ENCODE measurements around the gene SCN2B.

SCN2B gene, protein sequence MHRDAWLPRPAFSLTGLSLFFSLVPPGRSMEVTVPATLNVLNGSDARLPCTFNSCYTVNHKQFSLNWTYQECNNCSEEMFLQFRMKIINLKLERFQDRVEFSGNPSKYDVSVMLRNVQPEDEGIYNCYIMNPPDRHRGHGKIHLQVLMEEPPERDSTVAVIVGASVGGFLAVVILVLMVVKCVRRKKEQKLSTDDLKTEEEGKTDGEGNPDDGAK

DNA sequence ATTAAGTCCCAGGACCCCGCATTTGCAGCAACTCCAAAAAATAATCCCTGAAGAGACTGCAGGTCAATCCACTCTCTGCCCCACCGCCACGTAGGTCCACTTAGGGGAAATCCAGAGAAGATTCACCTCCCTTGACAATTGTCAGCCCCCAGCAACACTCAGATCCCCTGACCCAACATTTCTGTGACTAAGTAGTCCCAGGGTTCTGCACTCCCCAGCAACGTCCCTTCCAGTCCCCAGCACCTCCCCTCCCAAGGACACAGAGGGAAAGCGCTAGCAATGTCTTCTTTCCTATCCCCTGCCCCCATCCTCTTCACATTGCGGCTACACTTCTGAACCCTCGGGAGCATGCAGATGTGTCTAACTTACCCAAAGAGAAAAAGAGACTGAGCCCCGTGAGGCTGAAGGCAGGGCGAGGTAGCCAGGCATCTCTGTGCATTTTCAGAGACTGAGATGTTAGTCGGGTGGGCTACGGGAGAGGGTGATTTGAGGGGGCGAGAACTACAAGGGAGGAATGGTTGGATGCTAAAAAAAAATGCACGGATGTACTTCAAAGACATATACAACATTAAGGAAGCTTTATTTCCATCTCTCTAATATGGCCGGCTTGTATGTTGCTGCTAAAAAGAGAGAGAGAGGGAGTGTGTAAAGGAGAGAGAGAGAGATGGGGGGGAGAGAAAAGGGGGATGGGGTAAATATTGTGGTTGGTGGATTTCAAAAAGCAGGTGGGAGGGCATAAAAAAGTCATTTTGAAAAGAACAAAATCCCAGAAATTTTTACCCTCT, at the start of gene SCN2B:
TSS of gene SCN2B (minus strand) at position 647 of the 785 bp plus-strand sequence. CDS start at position 439, 208 bp downstream.
- no peak for DNase-seq

DNA sequence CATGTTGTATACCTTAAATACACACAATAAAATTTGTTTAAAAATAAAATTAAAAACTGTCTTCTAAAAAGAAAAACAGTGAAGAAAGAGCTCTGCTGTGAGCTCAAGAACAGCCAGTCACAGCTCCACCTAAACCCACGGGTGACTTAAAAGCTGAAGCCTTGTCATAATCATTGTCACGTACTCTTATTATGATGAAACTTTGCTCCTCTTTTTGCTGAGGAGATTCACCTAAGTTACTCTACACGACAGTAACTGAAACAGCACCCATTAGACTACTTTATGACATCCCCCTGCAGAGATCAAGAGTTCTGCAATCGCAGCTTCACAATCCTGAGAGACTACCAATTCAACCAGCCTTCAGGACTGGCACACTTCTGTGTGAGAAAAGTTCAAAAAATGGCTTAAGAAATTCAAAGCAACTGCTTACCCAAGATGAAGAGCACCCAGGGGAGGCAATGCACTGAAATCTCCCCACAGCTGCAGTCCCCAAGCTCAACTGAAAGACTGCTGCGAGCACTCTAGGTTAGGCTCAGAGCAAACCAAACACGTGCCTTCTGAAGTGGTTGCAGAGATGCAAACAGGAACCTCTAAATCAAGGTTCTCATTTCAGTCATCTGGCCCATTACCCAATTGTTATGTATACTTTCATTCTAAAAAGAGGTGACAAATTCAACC, 48.2 kb upstream of the SCN2B start, which contains the start of gene JAML:
TSS of gene JAML (minus strand) at position 501 of the 678 bp plus-strand sequence. CDS start 10,145 bp downstream, outside the sequence.
- peak; percentile 72 for DNase-seq

DNA sequence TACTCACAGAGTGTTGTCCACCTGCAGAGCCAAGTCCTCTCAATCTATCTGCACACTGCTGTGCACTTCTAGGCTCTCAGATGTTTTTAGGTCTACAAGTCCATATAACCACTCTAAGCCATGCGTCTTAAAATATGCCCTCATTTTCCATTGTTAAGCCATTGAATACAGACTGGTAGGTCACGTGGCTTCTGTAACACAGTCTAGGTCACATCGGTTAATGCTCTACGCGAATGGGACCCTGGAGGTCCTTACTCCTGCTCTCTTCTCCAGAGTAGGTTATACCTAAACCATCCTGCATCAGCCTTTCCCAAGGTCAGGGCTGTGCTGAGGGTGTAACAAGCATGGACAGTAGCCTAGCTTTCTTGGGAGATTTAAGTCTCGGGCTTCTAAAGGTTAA, 47.6 kb upstream of the SCN2B start:
- DNase-seq: no peak

GRCh38 chr11:118223570-118223969, 47.1 kb upstream of the SCN2B start:
- DNase-seq: no peak

DNA sequence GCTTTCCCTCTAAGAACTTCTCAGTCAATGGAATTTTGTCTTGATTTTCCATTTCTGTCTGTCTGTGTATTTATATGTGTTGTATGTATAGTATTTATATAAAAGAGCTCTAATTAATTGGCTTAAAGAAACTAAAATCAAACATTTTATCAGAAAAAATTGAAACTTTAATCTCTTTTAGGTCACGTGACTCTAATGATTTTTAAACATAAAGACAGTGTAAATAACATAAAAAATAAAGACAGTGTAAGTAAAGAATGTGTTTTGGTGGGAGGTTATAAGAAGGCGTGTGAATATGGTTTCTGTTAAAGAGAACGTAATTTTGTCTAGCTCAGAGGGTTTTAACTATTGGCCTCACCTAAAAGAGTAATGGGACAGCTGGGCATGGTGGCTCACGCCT, 46.0 kb upstream of the SCN2B start:
- no peak for DNase-seq

- DNase-seq: no peak
Measured at GRCh38 chr11:118221419-118221818, 45.0 kb upstream of the SCN2B start.

- DNase-seq: peak; percentile 76
Measured at GRCh38 chr11:118219732-118220131, 43.3 kb upstream of the SCN2B start.

- DNase-seq: no peak
Measured at GRCh38 chr11:118219244-118219643, 42.8 kb upstream of the SCN2B start.

GRCh38 chr11:118217575-118217974, 41.1 kb upstream of the SCN2B start:
- peak; percentile 59 for DNase-seq

GRCh38 chr11:118216621-118217481, 40.4 kb upstream of the SCN2B start:
- peak; percentile 74 for DNase-seq

GRCh38 chr11:118215765-118216164, 39.3 kb upstream of the SCN2B start:
- no peak for DNase-seq

GRCh38 chr11:118215262-118215661, 38.8 kb upstream of the SCN2B start:
- no peak for DNase-seq

- DNase-seq: peak; percentile 93
Measured at GRCh38 chr11:118214210-118214914, 37.9 kb upstream of the SCN2B start.

- DNase-seq: no peak
Measured at GRCh38 chr11:118213781-118214180, 37.3 kb upstream of the SCN2B start.

GRCh38 chr11:118213201-118213600, 36.8 kb upstream of the SCN2B start:
- DNase-seq: no peak

DNA sequence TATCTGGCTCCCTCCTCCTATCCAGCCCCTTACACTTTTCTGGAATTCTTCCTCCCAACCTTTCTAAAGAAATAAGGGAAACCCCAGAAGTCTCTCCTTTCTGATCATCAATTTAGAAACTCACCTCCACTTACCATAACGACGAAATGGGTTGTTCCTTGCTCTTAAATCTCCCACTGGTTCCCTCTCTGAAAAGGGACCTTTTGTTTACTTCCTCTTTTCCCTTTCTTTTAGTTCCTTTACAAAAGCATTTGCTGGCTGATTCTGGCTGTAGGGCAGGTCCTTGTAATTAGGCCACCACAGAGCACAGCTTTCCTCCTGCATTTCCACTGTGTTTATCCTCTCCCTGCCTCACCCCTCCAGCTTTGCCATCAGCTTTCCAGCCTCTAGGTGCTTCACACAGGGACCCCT, 36.3 kb upstream of the SCN2B start:
- DNase-seq: peak; percentile 67

DNA sequence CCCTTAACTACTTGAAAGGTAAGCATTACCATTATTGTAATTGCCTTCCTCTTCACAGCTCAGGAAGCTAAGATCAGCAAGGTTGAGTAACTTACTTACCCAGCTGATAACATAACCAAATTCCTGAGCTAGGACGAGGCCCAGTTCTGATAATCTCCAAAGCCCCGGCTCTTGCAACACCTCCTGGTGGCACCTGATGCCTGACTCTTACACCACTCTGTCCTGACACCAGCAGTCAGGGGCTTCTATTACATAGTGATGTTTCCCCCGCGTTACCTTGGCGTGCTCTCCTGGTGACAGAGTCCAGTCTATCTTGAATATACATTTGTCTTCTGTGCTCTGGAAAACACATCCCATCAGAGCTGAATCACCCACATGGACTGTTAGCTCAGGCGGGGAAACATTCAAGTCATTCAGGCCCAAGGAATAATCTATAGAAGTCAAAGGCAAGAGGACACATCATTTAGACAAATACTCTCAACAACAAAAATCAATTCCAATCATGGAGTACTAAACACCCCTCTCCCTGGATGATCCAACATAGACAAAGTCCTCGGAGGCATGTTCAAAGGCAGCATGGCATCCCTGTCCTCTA, 35.8 kb upstream of the SCN2B start:
- DNase-seq: no peak

GRCh38 chr11:118211006-118211405, 34.6 kb upstream of the SCN2B start:
- no peak for DNase-seq

- DNase-seq: no peak
Measured at GRCh38 chr11:118210323-118210722, 33.9 kb upstream of the SCN2B start.

DNA sequence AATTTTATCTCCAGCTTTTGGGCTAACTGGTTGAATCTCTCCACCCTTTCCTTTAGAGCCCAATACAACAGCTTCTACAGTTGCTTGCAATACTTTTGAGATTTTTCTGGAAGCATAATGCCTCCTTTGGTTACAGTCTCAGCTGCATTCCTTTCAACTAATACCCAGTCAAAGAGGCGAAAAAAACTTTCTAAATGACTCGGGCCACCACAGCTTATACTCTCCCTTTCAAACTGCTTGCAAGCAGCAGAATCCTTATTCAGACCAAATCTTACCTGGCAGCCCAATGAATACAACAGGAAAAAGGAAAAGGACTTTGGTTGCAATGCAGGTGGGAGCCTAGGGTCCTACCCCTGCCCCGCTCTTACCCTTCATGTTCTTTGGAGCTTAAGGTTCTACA, 32.6 kb upstream of the SCN2B start:
- DNase-seq: no peak

- DNase-seq: no peak
Measured at GRCh38 chr11:118207079-118207478, 30.6 kb upstream of the SCN2B start.

Data from inflammatory macrophage treated with lipopolysaccharide for 4 hours (primary cell).